HepG2 (cell line): ENCODE measurements around the gene PYGB. TPM values are rescaled to one million over a fixed set of nuclear protein-coding genes. Genes with fewer than 3 reads are reported as not detected.

Experiments used
- GPN1 ChIP-seq: sonication (generic); formaldehyde crosslinking; IDR thresholded peaks from 2 replicates; pipeline ENCODE4 v1.5.1; 2020; ENCODE audit warnings: missing genetic modification reagents, borderline replicate concordance
- HCFC1 ChIP-seq: fragments of 150-350 bp; IDR thresholded peaks from 2 replicates; pipeline ENCODE4 v1.6.1; 2014; ENCODE audit warnings: low read depth, low read length
- HNRNPUL1 ChIP-seq: fragments of 200-400 bp; formaldehyde crosslinking; IDR thresholded peaks from 2 replicates; pipeline ENCODE4 v1.6.1; 2017; ENCODE audit warnings: low read depth, mild to moderate bottlenecking, low read length, moderate library complexity
- HOXA7 ChIP-seq: sonication (generic); formaldehyde crosslinking; IDR thresholded peaks from 2 replicates; pipeline ENCODE4 v1.8.1; 2022; ENCODE audit warnings: mild to moderate bottlenecking, missing genetic modification reagents, moderate library complexity
- IRF2 ChIP-seq: IDR thresholded peaks from 2 replicates; pipeline ENCODE4 v1.6.1; 2018; ENCODE audit warnings: missing genetic modification reagents, missing compliant biosample characterization
- JARID2 ChIP-seq: sonication (generic); formaldehyde crosslinking; IDR thresholded peaks from 2 replicates; pipeline ENCODE4 v1.8.1; 2023; ENCODE audit warnings: missing genetic modification reagents, inconsistent platforms; ENCODE audit not compliant: insufficient replicate concordance
- KAT2B ChIP-seq: fragments of 150-350 bp; IDR thresholded peaks from 2 replicates; pipeline ENCODE4 v1.6.1; 2014; ENCODE audit warnings: low read depth, low read length, borderline replicate concordance
- KLF13 ChIP-seq: sonication (generic); formaldehyde crosslinking; IDR thresholded peaks from 2 replicates; pipeline ENCODE4 v1.4.0; 2020; ENCODE audit warnings: mild to moderate bottlenecking, missing genetic modification reagents
- KLF15 ChIP-seq: sonication (generic); formaldehyde crosslinking; IDR thresholded peaks from 2 replicates; pipeline ENCODE4 v1.8.1; 2023; ENCODE audit warnings: borderline replicate concordance, mild to moderate bottlenecking, inconsistent platforms, missing genetic modification reagents, mixed read lengths
- NFE2L1 ChIP-seq: sonication (generic); formaldehyde crosslinking; IDR thresholded peaks from 2 replicates; pipeline ENCODE4 v1.4.0; 2020; ENCODE audit warnings: missing genetic modification reagents, mild to moderate bottlenecking, borderline replicate concordance
- NPAS2 ChIP-seq: sonication (generic); formaldehyde crosslinking; IDR thresholded peaks from 2 replicates; pipeline ENCODE4 v1.8.0; 2022; ENCODE audit warnings: mild to moderate bottlenecking, missing genetic modification reagents, borderline replicate concordance
- PAWR ChIP-seq: sonication (generic); formaldehyde crosslinking; IDR thresholded peaks from 2 replicates; pipeline ENCODE4 v1.4.0; 2020; ENCODE audit warnings: missing genetic modification reagents, mild to moderate bottlenecking, borderline replicate concordance
- PHF8 ChIP-seq: sonication (generic); formaldehyde crosslinking; IDR thresholded peaks from 2 replicates; pipeline ENCODE4 v1.5.0; 2020; ENCODE audit warnings: missing genetic modification reagents
- ZNF225 ChIP-seq: sonication (generic); formaldehyde crosslinking; IDR thresholded peaks from 2 replicates; pipeline ENCODE4 v1.4.0; 2020; ENCODE audit warnings: mild to moderate bottlenecking, missing genetic modification reagents
- ZNF451 ChIP-seq: sonication (generic); formaldehyde crosslinking; IDR thresholded peaks from 2 replicates; pipeline ENCODE4 v1.5.0; 2020; ENCODE audit warnings: mild to moderate bottlenecking, missing genetic modification reagents
- ZNF510 ChIP-seq: sonication (generic); formaldehyde crosslinking; IDR thresholded peaks from 2 replicates; pipeline ENCODE4 v1.4.0; 2020; ENCODE audit warnings: low read depth, mild to moderate bottlenecking, missing genetic modification reagents
- ZNF589 ChIP-seq: sonication (generic); formaldehyde crosslinking; conservative IDR thresholded peaks from 2 replicates; pipeline ENCODE4 v1.8.0; 2022; ENCODE audit warnings: mild to moderate bottlenecking, moderate library complexity, missing genetic modification reagents
- ZNF839 ChIP-seq: sonication (generic); formaldehyde crosslinking; IDR thresholded peaks from 2 replicates; pipeline ENCODE4 v1.4.0; 2020; ENCODE audit warnings: missing genetic modification reagents, mild to moderate bottlenecking, borderline replicate concordance
- polyA plus RNA-seq, 8 experiments: library from polyadenylated mRNA; depleted of rRNA in 3 of 8; stranded (reverse) in 7 of 8; unstranded in 1 of 8; fragments of >200 nt; fragmentation: Illumina TruSeq in 4 of 8; extraction: Trizol in 4 of 8; gene quantifications; 2 replicates each; pipeline versions ENCODE4 v1.2.1 to v1.2.3, GENCODE V29; 2011 to 2016; ENCODE audit warnings: low read depth in 4 of 8, missing spikeins in 1 of 8, mixed read lengths in 1 of 8; ENCODE audit not compliant: insufficient read depth in 1 of 8
- total RNA-seq, 5 experiments: library from RNA; depleted of rRNA; stranded (reverse); fragments of >200 nt; fragmentation: Illumina TruSeq; extraction: Trizol; gene quantifications; 2 replicates each; pipeline ENCODE4 v1.2.3, GENCODE V29; 2016; ENCODE audit warnings: low read depth in 1 of 5
- TF ChIP-seq, protein P1 (sequence below): sonication (generic); formaldehyde crosslinking; conservative IDR thresholded peaks from 2 replicates; pipeline ENCODE4 v1.8.0; 2022; ENCODE audit warnings: mild to moderate bottlenecking, moderate library complexity, missing genetic modification reagents
- TF ChIP-seq, protein P2 (sequence below): sonication (generic); formaldehyde crosslinking; IDR thresholded peaks from 2 replicates; pipeline ENCODE4 v1.4.0; 2020; ENCODE audit warnings: missing genetic modification reagents, borderline replicate concordance

Gene PYGB
- total and polyA plus RNA-seq, 2 of the 13 experiments (the other 11 are each of a cell fraction or from before 2014, with no cell fraction given): 24.2 to 86.3 TPM

DNA sequence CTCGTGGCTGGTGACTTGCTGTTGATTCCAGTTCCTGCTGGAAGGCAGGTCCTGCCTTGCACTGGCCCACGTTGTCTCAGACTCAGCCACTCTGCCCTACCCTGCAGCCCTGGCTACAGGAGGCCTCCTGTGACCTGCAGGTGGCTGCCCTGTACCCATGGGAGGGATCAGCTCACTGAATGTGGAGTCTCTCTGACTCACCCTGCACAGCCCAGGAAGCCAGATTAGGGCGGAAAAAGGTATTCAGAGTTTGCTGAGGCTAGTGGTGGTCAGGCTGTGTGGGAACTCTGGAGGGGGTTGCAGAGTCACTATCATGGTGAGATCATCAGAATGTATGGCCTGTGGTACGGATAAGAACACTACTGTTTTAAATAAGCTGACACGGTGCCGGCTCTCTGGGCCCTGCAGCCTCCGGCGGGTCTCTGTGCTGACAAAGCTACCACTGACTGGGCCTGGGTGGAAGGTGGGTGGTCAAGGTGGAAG is 24.7 kb upstream of the PYGB start (continued):
- TF ChIP-seq GPN1 (CRISPR knock-in tag) (peak; percentile 17; the same call in 1 of the 2 replicates), IRF2 (CRISPR knock-in tag) (0 out of 2 replicates have a peak, but pooled peaks have one; percentile 47), ZNF510 (CRISPR knock-in tag) (no peak), KLF15 (no peak), KLF13 (no peak), NPAS2 (CRISPR knock-in tag) (no peak), PAWR (CRISPR knock-in tag) (no peak), ZNF451 (CRISPR knock-in tag) (0 out of 2 replicates have a peak, but pooled peaks have one; percentile 16), ZNF589 (0 out of 2 replicates have a peak, but pooled peaks have one; percentile 49), ZNF839 (CRISPR knock-in tag) (no peak), ZNF225 (CRISPR knock-in tag) (no peak), HNRNPUL1 (no peak), HOXA7 (CRISPR knock-in tag) (no peak), NFE2L1 (no peak), JARID2 (CRISPR knock-in tag) (no peak), HCFC1 (no peak), KAT2B (no peak), PHF8 (CRISPR knock-in tag) (no peak)
- TF ChIP-seq, protein P1, sequence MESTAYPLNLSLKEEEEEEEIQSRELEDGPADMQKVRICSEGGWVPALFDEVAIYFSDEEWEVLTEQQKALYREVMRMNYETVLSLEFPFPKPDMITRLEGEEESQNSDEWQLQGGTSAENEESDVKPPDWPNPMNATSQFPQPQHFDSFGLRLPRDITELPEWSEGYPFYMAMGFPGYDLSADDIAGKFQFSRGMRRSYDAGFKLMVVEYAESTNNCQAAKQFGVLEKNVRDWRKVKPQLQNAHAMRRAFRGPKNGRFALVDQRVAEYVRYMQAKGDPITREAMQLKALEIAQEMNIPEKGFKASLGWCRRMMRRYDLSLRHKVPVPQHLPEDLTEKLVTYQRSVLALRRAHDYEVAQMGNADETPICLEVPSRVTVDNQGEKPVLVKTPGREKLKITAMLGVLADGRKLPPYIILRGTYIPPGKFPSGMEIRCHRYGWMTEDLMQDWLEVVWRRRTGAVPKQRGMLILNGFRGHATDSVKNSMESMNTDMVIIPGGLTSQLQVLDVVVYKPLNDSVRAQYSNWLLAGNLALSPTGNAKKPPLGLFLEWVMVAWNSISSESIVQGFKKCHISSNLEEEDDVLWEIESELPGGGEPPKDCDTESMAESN (CRISPR knock-in tag): no peak
- TF ChIP-seq, protein P2, sequence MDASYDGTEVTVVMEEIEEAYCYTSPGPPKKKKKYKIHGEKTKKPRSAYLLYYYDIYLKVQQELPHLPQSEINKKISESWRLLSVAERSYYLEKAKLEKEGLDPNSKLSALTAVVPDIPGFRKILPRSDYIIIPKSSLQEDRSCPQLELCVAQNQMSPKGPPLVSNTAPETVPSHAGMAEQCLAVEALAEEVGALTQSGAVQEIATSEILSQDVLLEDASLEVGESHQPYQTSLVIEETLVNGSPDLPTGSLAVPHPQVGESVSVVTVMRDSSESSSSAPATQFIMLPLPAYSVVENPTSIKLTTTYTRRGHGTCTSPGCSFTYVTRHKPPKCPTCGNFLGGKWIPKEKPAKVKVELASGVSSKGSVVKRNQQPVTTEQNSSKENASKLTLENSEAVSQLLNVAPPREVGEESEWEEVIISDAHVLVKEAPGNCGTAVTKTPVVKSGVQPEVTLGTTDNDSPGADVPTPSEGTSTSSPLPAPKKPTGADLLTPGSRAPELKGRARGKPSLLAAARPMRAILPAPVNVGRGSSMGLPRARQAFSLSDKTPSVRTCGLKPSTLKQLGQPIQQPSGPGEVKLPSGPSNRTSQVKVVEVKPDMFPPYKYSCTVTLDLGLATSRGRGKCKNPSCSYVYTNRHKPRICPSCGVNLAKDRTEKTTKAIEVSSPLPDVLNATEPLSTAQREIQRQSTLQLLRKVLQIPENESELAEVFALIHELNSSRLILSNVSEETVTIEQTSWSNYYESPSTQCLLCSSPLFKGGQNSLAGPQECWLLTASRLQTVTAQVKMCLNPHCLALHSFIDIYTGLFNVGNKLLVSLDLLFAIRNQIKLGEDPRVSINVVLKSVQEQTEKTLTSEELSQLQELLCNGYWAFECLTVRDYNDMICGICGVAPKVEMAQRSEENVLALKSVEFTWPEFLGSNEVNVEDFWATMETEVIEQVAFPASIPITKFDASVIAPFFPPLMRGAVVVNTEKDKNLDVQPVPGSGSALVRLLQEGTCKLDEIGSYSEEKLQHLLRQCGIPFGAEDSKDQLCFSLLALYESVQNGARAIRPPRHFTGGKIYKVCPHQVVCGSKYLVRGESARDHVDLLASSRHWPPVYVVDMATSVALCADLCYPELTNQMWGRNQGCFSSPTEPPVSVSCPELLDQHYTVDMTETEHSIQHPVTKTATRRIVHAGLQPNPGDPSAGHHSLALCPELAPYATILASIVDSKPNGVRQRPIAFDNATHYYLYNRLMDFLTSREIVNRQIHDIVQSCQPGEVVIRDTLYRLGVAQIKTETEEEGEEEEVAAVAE (CRISPR knock-in tag): no peak
